GM21381 (cell line): Measurements from ENCODE around the gene MYG1.
"Not testable (repeated sequence)": the region's sequence is repeated elsewhere in the genome, so short reads cannot be mapped to it uniquely, and the experiment has no call there.

Experiments
- ATAC-seq: cut with Tn5 transposase; IDR thresholded peaks from one replicate; pipeline ENCODE4 v1.9.1; 2021; ENCODE audit warnings: mild to moderate bottlenecking, moderate library complexity; ENCODE audit not compliant: unreplicated experiment

MYG1 gene

DNA sequence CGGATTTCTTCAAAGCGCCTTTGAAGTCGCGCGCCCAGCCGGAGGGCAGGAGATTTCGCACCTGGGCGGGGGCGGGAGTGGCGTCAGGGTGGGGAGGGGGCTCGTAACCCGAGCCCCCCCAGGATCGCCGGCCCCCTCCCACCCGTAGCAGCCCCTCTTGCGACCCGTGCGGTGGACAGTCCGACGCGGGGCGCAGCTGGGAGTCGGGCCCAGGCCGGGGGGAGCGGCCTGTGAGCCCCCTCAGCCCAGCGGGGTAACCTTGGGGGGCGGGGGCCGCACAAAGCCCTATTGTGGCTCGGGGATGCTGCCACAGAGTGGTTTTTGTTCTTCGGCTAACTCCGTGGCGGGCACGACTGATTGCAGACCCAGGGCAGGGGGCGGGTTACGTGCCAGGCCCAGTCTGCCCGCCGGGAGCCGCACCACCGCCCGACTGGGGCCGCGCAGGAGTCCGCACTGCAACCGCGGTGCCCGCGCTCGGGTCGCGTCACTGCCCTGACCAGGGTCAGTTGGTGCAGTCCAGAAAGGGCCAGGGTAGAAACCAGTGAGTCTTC is 26.1 kb downstream of the MYG1 start:
- no peak for ATAC-seq

GRCh38 chr12:53326460-53327185 is 27.1 kb downstream of the MYG1 start:
- ATAC-seq = no peak

GRCh38 chr12:53327435-53328042 is 28.0 kb downstream of the MYG1 start:
- ATAC-seq = no peak

DNA sequence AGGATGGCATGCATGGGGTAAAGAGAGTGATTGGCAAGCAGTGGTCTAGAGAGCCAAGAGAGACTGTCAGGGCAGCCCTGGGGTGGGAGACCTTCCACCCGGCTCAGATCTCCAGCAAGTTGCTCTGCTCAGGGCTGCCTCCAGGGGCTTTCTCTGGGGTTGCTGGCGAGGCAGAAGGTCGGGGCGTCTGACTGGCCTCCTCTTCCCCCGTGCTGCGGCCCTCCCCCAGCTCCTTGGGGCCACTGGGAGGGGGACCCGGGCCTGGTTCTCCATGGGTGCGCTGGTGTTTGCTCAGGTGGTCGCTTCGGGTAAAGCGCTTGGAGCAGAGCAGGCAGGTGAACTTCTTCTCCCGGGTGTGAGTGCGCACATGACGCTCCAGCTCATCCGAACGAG is 28.5 kb downstream of the MYG1 start:
- ATAC-seq = no peak

GRCh38 chr12:53330671-53331070 is 31.2 kb downstream of the MYG1 start:
- ATAC-seq = no peak

DNA sequence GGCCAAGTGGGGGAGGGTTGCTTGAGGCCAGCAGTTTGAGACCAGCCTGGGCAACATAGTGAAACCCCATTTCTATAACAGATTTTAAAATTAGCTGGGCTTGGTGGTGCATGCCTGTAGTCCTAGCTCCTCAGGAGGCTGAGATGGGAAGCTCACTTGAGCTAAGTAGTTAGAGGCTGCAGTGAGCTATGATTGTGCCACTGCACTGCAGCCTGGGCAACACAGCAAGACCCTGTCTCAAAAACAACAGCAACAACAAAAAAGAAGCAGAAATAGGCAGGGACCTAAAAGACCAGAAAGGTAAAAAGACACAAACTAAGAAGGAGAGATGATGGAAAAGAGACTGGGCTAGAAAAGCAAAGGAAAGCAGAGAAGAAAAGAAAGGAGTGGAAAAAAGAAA is 32.8 kb downstream of the MYG1 start:
- ATAC-seq = not testable (repeated sequence)

- no peak for ATAC-seq
Observed at GRCh38 chr12:53332744-53333143, 33.2 kb downstream of the MYG1 start.

GRCh38 chr12:53333289-53333688 is 33.8 kb downstream of the MYG1 start:
- no peak for ATAC-seq

DNA sequence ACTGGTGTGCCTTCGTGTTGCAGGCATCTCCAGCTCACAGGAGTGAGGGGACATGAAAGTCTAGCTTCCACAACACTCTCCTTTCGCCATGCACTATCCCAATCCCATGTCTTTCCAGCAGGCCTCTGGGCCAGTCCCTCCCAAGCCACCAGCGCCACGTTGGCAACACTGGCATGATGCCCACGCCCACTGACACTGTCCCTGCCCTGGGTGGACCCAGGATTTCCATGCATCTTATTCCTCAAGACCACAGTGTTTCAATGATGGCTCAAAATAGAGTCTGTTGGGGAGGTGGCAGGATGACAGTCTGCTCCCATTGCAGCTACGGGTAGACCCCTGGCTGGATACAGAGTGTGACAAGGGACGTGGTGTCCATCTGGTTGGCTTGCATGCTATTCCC is 34.4 kb downstream of the MYG1 start:
- no peak for ATAC-seq

DNA sequence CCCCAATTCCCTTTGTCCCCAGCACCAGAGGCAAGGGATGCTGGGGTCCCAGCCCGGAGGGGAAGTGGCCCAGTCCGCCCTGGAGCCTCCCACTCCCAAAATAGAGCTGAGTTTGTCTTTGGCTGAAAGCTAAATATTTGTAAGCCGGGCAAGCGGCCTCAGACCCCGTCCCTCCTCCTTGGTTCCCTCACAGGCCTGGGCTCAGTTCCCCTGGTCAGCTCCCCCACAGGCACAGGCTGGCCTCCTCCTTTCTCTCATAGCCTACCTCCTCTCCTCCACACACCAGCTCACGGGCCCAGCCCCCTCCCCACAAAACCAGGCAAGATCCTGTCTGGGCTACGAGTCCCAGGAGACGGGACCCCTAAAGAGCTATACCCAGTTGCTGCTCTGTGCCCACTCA is 35.3 kb downstream of the MYG1 start:
- ATAC-seq = no peak

DNA sequence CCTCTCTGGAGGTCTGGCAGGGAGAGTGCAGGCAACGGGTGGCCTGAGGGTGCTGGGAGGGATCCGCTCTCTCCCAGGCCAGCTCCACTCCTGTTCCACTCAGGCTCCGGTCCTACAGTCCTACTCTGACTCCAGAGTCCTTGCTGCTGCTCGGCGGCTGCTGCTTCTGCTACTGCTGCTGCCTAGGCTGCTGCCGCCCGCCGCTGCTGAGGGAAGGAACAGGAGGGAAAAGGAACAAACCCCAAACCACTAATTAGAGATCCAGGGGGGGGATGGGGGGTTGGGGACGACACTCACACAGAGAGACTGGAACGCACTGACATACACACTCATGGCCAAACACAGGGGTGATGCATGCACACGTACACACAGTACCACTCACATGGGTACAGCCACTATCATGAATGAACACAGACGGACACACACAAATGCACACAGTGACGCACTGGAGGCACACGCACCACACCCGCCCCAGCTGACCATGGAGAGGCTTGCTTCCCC is 36.7 kb downstream of the MYG1 start, which contains the start of gene SP7:
Gene SP7 (minus strand): TSS at position 174 of the 501 bp plus-strand sequence. CDS start 708 bp downstream, outside the sequence.
- no peak for ATAC-seq

GRCh38 chr12:53338017-53338416 is 38.5 kb downstream of the MYG1 start:
- no peak for ATAC-seq

DNA sequence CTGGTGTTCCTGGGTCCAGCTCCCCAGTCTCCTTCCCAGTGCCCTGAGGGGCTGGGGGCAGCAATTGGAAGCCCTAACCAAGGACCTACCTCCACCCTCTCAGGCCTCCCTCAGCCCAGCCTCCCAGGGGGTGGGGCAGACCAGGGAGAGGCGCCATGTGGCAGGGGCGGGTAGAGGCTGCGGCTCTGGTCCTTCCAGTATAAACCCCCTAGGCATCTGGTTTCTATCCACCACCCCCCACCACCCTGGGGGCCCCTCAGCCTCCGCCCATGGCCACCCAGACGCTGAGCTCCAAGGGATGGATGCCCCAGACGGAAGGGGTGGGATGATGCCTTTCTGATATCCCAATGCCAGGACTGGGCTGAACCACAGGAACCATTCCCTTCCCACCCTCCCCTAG is 39.4 kb downstream of the MYG1 start:
- no peak for ATAC-seq

- ATAC-seq = no peak
Observed at GRCh38 chr12:53340398-53340797, 40.9 kb downstream of the MYG1 start.

DNA sequence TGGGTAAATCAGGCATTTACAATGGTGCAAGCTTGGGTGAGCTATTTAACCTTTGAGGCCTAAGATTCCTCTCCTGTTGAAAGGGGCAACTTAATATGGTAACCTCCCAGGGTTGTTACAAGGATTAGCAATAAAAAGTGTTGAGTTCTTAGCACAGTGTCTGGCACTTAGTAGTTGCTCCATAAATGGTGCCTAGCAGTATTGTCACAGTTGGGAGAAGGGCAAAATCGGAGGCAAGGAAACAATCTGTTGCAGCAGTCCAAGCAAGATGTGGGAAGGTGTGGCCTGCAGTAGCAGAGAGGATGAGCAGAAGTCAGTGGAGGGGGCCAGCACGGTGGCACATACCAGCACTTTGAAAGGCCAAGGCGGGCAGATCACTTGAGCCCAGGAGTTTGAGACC is 44.0 kb downstream of the MYG1 start:
- no peak for ATAC-seq

DNA sequence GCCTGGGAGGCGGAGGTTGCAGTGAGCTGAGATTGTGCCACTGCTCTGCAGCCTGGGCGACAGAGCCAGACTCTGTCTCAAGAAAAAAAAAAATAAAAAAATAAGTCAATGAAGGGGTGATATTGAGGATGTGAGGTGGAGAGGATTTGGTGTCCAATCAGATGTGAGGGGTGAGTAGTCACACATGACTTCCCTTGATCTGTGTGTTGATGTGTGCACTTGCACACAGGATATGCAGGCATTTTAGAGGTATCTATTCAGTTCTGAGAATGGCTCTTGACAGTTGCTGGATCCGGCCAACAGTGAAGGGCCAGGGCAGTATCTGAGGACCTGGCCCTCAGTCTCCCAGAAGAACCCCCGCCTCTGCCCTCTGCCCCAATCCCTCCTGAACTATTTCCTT is 44.5 kb downstream of the MYG1 start:
- ATAC-seq = no peak

- no peak for ATAC-seq
Observed at GRCh38 chr12:53344487-53344823, 45.0 kb downstream of the MYG1 start.

GRCh38 chr12:53344824-53345485 is 45.5 kb downstream of the MYG1 start:
- ATAC-seq = peak; percentile 60

DNA sequence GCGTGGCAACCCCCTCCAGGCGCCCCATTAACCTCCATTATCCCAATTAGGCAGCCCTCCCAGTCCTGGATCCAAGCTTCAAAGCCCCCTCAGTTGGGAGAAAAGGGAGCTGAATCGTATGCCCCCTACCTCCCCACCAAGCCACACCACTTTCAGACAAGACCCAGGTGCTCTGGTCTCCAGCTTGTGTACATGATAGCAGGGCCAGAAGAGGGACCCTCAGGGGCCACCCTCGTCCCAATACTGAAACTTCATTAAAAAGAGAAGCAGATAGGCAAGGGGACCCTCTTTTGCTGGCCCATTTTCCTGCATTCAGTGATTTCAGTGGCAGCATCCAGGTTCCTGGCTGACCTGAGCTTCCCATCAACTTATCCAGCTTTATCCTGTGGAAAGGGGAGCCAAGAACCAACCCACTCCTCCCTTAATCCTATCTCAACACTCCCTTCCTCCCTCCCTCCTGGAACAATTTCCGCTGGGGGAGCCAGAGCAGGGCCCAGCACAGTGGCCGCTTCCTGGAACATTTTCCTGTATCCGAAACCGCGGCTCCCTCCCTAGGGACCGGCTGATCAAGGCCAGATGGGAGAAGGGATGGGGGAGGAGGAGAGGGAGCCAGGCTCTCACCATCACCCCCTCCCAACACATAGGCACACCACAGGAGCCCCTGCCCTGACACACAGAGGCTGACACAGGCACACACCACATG is 46.1 kb downstream of the MYG1 start:
- no peak for ATAC-seq

GRCh38 chr12:53346491-53346890 is 47.0 kb downstream of the MYG1 start:
- ATAC-seq = no peak

GRCh38 chr12:53347905-53348304 is 48.4 kb downstream of the MYG1 start:
- no peak for ATAC-seq
